Measurements from ENCODE around the gene YWHAG. TPM values are rescaled to one million over a fixed set of nuclear protein-coding genes. Genes with fewer than 3 reads are reported as not detected.

YWHAG gene
- total and polyA plus RNA-seq, 2 of the 13 experiments (the other 11 are each of a cell fraction or from before 2014, with no cell fraction given), result 36.9 to 67.5 TPM

- TF ChIP-seq PREB (CRISPR knock-in tag; IDR thresholded peaks at IDR 0.05), result no peak
- no peak for TF ChIP-seq SUZ12 (IDR thresholded peaks at IDR 0.05; ENCODE audit: low read depth, low read length)
- no peak for TF ChIP-seq ZNF180 (CRISPR knock-in tag; IDR thresholded peaks at IDR 0.05; ENCODE audit: borderline replicate concordance, low read depth)
- TF ChIP-seq KLF12 (CRISPR knock-in tag; IDR thresholded peaks at IDR 0.05; ENCODE audit: borderline replicate concordance), result no peak
- TF ChIP-seq ARNT (IDR thresholded peaks at IDR 0.05), result no peak
- no peak; the same call in 1 of the 2 replicates for TF ChIP-seq ZNF780A (CRISPR knock-in tag; IDR thresholded peaks at IDR 0.05)
- TF ChIP-seq ZNF280B (CRISPR knock-in tag; IDR thresholded peaks at IDR 0.05; ENCODE audit: borderline replicate concordance), result no peak
- TF ChIP-seq FUBP1 (CRISPR knock-in tag; IDR thresholded peaks at IDR 0.05; ENCODE audit: borderline replicate concordance), result no peak
- 0 out of 2 replicates have a peak, but pooled peaks have one; percentile 30 for TF ChIP-seq ZNF746 (CRISPR knock-in tag; IDR thresholded peaks at IDR 0.05)
- no peak for TF ChIP-seq XRCC5 (optimal IDR thresholded peaks at IDR 0.05; ENCODE audit: low read length)
- peak; percentile 95 for TF ChIP-seq DZIP1 (CRISPR knock-in tag; IDR thresholded peaks at IDR 0.05)
- peak; percentile 38; the same call in 1 of the 2 replicates for TF ChIP-seq ZBTB42 (CRISPR knock-in tag; IDR thresholded peaks at IDR 0.05)
- TF ChIP-seq ZNF382 (CRISPR knock-in tag; IDR thresholded peaks at IDR 0.05; ENCODE audit: borderline replicate concordance), result no peak
- no peak for TF ChIP-seq PAF1 (CRISPR knock-in tag; IDR thresholded peaks at IDR 0.05)
- no peak for TF ChIP-seq STAT6 (CRISPR knock-in tag; IDR thresholded peaks at IDR 0.05; ENCODE audit: borderline replicate concordance)
- TF ChIP-seq ELF1 (CRISPR knock-in tag; IDR thresholded peaks at IDR 0.05), result no peak
- TF ChIP-seq HMGA1 (CRISPR knock-in tag; conservative IDR thresholded peaks at IDR 0.05), result no peak
- TF ChIP-seq ZBTB34 (CRISPR knock-in tag; IDR thresholded peaks at IDR 0.05), result no peak
Measured at GRCh38 chr7:76358481-76359110, at the start of gene YWHAG (continued).
